Measurements from ENCODE around the gene PPM1M.
A peak's percentile ranks its signal among the peaks of the same experiment; 100 is the strongest.

The PPM1M gene

GRCh38 chr3:52297242-52298148 is 51.9 kb downstream of the PPM1M start:
- Mint-ChIP-seq H3K4me1 (peaks cover 39% of the 10 kb centered on the region), H3K27me3 (ENCODE audit: low read depth) (peaks cover 3% of the 10 kb centered on the region), H3K27ac (peak overlapping the region; percentile 81 to 89 (median 81)), H3K4me3 (peak overlapping the region; percentile 84 to 88 (median 85)), H3K9me3 (no peaks in the 10 kb centered on the region), H3K36me3 (ENCODE audit: low read depth) (peaks cover 3% of the 10 kb centered on the region)
- TF ChIP-seq CTCF (IDR thresholded peaks at IDR 0.05; ENCODE audit: unreplicated experiment in 3 of 3) = no peak

GRCh38 chr3:52298149-52299098 is 52.9 kb downstream of the PPM1M start:
- Mint-ChIP-seq H3K27me3 (ENCODE audit: low read depth) (peaks cover 3% of the 10 kb centered on the region), H3K9me3 (no peaks in the 10 kb centered on the region), H3K27ac (peak overlapping the region; percentile 81 to 89 (median 81)), H3K36me3 (ENCODE audit: low read depth) (peaks cover 3% of the 10 kb centered on the region), H3K4me3 (peak overlapping the region; percentile 84 to 88 (median 85)), H3K4me1 (peaks cover 39% of the 10 kb centered on the region)
- TF ChIP-seq CTCF (IDR thresholded peaks at IDR 0.05; ENCODE audit: unreplicated experiment in 3 of 3) = no peak

GRCh38 chr3:52299247-52299878 is 53.8 kb downstream of the PPM1M start:
- Mint-ChIP-seq H3K27ac (peak overlapping the region; percentile 81 to 89 (median 81)), H3K4me1 (peaks cover 39% of the 10 kb centered on the region), H3K9me3 (no peaks in the 10 kb centered on the region), H3K36me3 (ENCODE audit: low read depth) (peaks cover 3% of the 10 kb centered on the region), H3K27me3 (ENCODE audit: low read depth) (peaks cover 4% of the 10 kb centered on the region), H3K4me3 (peak overlapping the region; percentile 84 to 88 (median 85))
- TF ChIP-seq CTCF (IDR thresholded peaks at IDR 0.05; ENCODE audit: unreplicated experiment in 3 of 3) = no peak
